GM18867 (cell line): ENCODE measurements around the gene MYL10.

Experiments used
- ATAC-seq: cut with Tn5 transposase; IDR thresholded peaks from one replicate; pipeline ENCODE4 v1.9.1; 2021; ENCODE audit warnings: mild to moderate bottlenecking, moderate library complexity; ENCODE audit not compliant: unreplicated experiment

MYL10 gene

DNA sequence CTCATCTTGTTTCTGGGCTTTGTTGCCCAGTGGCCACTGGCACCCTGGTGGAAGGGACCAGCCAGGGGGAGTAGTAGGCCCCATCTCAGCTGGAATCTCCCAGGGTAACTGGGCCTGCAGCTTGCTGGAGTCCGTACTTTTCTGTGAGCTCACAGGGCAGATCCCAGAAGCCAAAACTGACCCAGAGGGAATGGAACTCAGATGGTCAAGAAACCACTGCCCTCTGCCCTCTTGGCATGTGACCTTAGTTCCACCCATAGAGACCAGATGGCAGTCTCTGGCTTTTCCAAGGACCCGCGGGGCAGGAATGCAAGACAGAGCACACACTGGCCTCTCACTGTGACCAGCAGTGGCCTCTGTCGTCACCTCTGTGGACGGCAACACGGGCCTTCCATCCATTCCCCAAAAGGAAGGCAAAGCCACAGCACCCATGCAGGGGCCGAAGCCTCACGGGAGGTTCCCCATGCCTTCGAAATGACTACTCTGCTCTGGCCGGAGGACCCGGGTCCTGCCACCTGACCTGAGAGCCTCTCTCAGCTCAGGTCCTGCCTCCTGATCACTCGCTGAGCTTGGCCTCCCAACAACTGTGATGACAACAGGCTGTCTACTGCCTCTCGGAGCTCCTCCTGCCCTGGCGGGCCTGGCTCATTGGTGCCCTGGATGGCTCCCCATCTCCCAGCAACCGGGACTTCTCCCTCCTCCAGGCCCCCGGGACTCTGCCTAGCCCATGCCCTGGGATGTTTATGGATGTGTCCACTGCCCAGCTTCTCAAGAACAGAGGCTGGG lies 29.9 kb downstream of the MYL10 start:
- no peak for ATAC-seq

DNA sequence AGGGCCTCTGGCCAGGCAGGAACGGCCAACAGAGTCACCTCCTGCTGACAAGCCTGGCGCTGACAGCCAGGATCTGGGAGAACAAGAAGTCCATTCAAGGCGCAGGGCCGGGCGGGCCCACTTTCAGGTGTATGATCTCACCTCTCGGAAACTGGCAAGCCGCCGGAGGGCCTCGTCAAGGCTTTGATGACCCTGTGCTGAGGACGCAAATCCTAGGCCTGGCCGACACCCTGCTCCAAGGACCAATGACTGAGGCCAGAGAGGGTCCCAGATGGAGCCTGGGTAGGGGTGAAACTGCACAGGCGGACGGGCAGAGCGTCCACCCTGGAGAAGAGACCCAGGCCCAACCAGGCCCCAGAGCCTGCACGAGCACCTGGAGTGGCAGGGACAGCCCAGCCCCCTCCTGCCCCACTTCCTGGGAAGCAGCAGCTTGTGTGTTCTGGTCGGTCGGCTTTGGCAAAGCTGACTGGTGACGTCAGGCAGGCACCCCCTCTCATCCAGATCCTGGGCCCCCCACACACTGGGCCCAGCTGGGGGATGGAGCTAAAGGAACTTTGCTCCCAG lies 30.6 kb downstream of the MYL10 start:
- no peak for ATAC-seq

DNA sequence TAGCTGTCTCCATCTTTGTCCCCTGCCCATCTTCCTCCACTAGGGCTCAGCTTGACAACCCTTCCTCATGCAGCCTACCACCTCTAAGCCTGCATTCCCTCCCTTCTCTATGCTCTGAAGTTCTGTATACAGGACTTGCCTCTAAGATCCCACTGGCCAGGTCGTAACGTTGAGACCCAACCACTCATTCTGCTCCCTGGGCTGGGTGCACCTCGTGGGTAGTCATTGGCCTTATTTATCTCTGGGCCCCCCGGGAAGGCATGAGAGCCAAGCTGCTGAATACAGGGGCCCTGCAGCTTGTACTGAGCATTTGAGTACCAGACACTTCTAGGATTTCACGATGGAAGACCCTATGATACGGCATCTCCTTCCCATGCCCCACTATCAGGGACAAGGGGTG lies 31.2 kb downstream of the MYL10 start:
- ATAC-seq: no peak

DNA sequence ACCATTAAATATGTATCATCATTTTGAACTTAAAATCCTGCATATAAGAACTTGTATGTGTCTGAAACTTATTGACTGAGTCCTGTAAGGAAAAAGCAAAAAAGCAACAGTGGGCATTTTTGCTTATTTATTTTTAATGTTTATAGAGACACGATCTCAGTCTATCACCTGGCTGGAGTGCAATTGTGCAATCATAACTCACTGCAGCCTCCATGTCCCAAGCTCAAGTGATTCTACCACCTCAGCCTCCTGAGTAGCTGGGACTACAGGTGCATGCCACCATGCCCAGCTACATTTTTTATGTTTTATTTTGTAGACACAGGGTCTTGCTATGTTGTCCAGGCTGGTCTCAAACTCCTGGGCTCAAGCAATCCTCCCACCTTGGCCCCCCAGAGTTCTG lies 32.2 kb downstream of the MYL10 start:
- ATAC-seq: no peak

DNA sequence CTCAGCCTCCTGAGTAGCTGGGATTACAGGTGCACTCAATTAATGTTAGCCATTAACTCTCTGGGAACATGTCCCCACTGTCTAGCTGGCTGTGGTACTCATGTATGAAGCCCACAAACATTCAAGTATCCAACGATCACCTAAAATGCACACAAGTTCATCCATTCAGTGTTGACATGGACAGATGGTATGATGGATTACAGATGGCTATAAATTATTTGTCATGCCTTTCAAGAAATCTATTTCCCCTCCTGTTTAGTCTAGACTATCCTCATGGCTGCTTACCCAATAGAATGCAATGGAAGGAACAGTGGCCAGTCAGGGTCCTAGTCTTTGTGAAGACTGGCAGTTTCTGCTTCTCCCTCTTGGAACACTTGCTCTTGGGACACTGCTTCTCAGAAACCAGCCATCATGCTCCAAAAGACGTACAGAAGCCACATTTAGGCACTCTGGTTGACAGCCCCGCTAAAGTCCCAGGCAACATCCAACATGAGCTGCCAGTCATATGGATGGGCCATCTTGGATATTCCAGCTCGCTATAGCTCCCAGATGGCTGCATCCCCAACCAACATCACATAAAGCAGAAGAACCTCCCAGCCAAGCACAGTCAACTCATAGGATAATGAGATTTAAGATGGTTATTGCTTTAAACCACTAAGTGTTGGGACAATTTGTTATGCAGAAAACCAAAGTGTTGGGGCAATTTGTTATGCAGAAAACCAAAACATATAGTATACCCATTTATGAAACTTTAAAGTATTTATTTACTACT lies 33.1 kb downstream of the MYL10 start:
- no peak for ATAC-seq

DNA sequence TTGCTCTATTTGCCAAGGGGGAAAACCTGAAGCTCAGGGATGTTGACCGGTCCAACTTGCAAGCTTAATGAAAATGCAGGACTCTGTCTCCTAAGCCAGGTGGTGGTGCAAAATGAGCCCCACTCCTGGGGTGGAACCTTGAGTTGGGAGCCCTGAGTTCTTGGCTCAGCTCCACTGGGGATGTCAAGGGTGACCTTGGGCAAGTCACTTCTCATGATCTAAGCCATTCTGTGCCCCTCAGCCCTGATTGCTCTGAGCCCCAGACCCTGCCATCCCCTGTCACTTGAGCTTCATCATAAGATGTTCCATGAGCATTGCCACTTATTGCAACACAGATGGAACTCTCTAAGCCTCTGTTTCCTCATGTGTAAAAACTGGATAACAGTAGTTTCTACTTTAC lies 33.9 kb downstream of the MYL10 start:
- no peak for ATAC-seq

DNA sequence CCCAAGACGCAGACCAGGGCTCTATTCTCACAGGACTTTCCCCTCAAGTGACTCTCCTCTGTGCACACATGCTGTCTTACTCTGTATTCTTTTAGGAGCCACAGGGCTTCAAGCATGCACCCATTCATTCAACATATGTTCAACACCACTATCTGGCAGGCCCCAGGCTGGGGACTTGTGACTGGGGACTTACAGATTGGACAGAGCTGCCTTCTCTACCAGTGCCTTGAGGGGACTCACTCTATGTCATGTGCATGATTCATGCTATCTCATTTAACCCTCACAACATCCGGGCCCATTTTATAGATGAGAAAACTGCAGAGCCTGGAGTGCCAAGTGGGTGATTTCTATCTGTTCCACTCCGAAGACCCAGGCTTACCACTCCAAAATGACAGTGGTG lies 34.3 kb downstream of the MYL10 start:
- ATAC-seq: no peak

DNA sequence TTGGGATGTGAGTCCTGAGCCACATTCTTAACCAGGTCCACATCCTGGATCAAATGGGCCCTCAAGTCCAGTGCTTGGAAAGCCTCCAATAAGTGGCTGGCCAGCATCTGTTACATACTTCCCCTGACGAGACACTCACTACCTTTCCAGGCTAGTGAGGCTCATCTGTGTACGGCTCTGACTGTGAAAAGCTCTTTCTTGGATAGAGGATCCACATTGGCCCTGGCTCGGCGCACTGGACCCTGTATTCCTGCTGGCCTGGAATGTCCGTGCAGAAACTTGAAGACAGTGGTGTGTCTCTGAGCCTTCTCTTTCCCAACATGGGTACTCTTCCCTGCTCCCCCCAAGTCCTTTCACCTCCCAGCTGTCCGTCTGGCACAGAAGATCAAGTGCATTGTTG lies 35.5 kb downstream of the MYL10 start:
- no peak for ATAC-seq

DNA sequence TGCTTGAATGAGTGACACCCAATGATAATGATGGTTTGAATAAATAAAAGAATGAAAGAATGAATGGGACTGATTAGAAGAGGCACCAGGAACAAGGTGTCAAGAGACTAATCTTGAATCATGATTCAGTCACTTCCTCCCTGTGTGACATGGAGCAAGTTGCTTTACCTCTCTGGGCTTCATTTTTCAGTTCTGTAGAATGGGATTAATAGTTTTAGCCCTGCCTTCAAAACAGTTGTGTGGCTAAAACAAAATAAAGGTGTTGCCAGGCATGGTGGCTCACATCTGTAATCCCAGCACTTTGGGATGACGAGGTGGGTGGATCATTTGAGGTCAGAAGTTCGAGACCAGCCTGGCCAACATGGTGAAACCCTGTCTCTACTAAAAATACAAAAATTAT lies 37.6 kb downstream of the MYL10 start:
- ATAC-seq: no peak

DNA sequence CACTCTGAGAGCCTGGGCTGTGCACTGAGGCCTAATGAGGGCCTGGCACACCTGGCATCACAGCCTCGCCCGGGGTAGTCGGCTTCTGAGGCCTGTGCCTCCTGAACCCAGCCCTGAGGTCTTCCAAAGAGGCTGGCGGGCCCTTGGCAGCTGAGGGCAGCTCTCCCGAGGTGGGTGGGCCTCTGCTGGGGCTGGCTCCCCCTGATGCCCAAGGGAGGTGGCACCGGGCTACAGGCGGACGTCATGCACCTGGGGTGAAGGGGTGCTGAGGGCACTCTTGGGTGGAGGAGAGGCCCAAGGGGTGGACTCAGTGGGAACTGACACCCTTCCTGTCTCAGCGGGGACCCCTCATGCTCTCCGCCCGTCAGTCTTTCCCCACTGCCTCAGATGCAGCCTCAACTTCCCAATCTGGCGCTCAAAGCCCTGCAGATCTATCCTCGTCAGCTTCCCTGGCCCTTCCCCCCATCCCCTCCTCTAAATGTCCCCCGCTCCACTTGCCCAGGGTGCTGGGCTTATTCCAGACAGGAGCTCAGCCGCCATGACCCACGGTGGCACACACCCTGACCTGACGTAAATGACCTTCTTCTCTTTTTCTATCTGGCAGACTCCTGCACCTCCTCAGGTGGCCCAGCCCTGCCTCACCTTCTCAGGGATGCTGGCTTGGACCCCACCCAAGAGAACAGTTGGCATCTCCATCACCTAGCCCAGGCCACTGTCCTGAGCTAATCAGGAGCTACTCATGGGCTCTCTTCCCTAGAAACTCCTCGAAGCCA lies 38.2 kb downstream of the MYL10 start:
- no peak for ATAC-seq

DNA sequence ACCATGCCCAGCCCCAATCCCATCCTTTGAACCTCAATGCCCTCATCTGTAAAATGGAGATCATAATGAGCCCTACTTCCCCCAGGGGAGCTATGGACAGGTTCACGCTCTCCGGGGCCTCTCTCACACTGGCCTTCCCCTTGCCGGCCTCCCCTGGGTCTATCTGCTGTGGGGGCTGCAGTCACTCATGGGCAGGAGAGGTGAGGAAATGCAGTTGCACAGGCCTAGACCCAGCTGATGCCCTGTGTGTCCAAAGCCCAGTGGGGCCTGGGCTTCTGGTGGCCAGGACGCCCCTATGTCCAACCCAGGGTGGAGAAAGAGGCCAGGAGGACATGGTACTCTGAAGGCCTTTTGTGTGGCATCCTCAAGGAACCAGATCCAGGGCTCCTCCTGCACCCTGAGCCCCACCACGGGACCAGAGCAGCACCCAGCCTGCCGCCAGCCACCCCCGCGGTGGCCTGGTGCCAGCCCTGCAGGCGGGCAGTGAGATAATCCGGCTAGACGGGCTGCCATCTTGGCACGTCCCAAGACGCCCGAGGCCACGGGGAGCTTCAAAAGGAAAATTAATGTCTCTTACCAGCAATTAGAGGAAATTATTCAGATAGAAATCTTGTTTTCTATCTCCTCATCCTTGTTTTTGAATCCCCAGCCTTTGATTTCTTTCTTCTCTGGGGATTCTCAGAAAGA lies 39.0 kb downstream of the MYL10 start:
- ATAC-seq: no peak

DNA sequence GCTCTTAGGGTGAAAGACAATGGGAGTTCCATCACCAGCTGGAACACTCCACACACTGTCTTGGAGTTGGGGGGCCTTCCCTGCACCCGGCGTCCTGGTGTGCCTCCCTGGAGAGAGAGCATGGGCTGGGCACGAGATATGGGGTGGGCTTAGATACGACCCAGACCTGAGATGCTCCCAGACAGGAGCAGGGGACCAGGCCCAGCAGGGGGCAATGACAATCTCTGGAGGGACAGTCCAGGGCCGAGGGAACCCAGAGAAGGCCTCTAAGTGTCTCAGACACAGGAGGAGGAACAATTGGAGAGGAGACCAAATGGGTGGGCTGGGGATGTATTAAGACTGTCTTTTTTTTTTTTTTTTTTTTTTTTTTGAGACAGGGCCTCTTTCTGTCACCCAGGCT lies 40.0 kb downstream of the MYL10 start:
- no peak for ATAC-seq

DNA sequence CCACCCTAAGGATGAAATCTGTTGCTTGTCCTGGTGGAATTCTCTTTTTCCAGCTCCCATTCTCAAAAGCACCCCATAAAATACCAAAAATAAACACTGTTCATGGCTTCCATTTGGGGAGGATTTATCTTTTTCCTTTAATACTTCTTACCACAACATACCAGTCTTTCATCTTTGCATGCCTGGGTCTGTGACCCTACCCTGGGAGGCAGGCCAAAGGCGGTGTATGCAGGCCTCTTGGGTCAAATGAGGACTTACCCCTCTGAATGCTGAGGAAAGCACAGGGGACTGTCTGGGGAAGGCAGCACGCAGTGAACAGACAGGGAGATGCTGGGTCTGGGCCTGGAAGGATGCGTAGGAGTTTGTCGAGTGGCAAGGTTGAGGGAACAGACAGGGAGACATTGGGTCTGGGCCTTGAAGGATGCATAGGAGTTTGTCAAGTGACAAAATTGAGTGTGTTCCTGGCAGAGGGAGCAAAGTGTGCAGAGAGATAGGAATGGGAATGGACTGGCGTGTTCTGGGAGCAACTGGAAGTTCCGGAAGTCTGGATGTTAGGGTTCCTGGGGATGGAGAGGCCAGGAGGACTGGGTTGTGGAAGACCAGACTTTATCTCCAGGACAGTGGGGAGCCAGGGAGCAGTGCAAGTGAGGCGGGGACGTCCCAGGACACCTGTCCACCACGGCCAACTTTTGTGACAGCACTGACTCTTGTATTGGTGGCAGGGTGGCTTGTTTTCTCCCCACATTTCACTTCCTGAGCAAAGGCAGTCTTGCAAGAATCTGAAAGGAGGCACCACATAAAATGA lies 40.8 kb downstream of the MYL10 start:
- no peak for ATAC-seq

DNA sequence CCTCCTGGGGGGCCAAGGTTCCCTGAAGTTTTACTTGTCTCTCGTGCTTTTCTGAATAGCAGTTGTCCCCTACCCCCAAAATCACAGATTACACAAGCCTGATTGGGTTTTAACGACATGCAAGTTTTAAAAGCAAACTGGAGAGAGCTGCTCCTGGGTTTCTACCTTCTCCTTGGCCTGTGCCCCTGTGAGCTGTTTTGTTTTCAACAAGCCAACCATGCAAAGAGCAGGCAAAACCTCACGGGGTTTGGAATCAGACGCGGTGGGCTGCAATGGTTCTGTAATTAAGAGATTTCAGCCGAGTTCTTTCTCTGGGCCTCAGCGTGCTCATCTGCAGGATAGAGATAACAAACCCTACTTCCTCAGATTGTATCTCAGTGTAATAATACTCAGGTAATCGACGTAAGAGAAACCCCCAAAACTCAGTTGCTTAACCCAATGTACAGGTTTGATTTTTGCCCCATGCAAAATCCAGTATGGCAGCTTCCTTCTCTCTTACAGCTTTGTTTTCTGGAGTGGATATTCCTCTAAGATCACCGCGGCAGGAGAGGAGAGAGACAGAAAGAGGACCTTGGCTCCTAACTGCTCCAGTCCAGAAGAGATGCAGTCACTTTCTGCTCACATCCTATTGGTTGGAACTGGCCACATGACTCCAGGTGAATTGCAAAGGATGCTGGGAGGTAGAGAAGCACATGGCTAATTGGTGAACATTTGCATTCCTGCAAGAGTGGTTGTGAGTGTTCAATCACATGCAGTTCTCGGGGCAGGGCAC lies 42.0 kb downstream of the MYL10 start:
- no peak for ATAC-seq

DNA sequence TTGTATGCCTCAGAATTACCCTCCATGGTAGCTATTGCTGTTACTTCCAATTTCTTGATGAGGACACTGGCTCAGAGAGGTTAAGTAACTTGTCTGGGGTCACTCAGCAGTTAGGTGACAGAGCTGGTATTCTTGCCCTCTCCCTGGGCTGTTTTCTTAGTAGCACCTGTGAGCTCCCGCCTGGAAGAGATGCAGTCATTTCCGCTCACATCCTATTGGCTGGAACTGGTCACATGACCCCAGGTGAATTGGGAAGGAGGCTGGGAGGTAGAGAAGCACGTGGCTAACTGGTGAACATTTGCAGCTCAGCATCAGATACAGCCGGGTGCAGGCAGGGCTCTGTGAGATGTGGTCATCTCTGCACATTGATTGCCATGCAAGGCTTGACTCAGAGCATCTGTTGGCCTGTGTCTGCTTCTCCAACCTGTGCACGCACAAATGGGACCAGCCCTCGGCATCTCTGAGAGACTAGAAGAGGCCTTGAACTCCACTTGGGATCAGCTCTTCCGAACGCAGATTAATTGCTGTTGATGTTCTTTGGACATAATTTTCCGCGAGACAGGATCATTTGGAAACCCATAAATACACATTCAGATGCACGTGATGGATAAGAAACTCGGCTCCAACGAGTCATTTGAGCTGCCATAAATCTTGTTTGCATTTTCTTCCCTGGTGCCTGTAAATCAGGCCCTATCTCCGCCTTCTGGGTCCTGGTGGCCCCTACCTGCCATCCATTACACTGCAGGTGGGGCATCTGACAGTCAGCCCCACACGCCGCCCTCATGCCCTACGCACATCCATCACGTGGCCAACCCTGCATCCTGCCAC lies 42.8 kb downstream of the MYL10 start:
- ATAC-seq: no peak

DNA sequence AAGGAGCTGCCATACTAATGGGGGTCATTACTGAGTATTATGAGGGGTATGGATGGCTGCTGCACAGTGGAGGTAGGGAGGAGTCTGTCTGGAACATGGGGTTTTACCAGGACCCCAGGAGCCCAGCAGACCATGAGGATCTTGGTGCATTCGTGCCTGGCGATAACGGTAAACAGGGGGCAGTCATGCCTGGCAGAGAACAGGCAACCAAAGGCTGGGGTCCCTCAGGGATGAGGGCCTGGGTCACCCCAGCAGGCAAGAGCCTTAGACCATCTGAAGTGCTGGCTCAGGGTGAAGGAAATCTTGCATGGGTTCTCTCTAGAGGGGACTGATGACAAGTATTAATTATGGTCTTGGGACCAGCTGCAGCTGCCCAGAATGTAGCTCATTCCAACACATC lies 46.1 kb downstream of the MYL10 start:
- ATAC-seq: no peak

DNA sequence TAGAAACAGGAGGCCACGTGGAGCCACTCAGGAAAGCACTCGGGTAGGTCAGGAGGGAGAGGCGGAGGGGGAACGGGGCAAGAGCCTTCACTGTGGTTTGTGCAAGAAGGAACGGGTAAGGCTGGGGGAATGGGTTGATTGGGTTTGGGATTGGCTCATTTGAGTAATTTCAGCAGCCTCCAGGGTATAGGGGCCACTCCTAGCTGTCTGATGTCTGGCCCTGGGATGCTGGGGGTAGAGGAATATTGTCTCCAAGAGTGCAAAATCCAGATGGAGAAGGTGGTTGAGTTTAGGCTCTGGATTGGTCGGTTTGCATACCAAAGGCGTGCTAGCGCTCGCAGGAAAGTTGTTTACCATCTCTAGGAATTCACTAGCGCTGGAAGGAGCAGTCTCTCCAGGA lies 47.2 kb downstream of the MYL10 start:
- ATAC-seq: no peak

DNA sequence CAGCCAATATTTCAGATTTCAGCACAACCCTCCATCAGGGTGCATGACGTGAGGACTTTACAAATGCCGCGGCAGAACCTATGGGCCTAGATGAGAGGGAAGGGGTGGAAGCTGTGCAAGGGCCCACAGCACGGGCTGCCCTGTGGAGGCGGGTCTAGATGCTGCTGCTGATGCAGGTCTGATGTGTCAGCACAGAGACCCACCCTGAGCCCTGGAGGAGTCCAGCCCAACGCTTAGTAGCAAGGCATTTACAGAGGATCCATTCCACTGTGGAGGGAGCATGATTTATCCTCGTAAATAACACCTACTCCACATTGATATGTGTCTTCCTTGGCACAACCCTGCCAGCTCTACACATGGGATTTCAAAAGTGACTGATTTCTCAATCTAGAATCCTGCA lies 48.5 kb downstream of the MYL10 start:
- no peak for ATAC-seq
